ENCODE measurements around the gene TACC2.

The TACC2 gene

GRCh38 chr10:122040786-122041185 is 51.8 kb downstream of the TACC2 start:
- no peaks in the 10 kb centered on the region for H3K9me3 ChIP-seq (ENCODE audit: control insufficient read depth, low read depth, low read length)
- H3K27me3 ChIP-seq (ENCODE audit: control insufficient read depth, insufficient read depth, low read length): no peaks in the 10 kb centered on the region
- H3K9ac ChIP-seq (ENCODE audit: low read length): no peak overlapping the region
- peaks cover 14% of the 10 kb centered on the region for H3K4me1 ChIP-seq (ENCODE audit: control insufficient read depth, low read depth, low read length)
- H3K36me3 ChIP-seq (ENCODE audit: control insufficient read depth, low read depth, low read length): no peaks in the 10 kb centered on the region
- H3K4me3 ChIP-seq (ENCODE audit: low read length): no peak overlapping the region
- H3K27ac ChIP-seq (ENCODE audit: low read length): no peak overlapping the region

GRCh38 chr10:122042836-122043235 is 53.9 kb downstream of the TACC2 start:
- Histone ChIP-seq H3K9ac (ENCODE audit: low read length) (no peak overlapping the region), H3K27ac (ENCODE audit: low read length) (no peak overlapping the region), H3K9me3 (ENCODE audit: control insufficient read depth, low read depth, low read length) (no peaks in the 10 kb centered on the region), H3K4me3 (ENCODE audit: low read length) (no peak overlapping the region), H3K27me3 (ENCODE audit: control insufficient read depth, insufficient read depth, low read length) (no peaks in the 10 kb centered on the region), H3K4me1 (ENCODE audit: control insufficient read depth, low read depth, low read length) (peaks cover 14% of the 10 kb centered on the region), H3K36me3 (ENCODE audit: control insufficient read depth, low read depth, low read length) (no peaks in the 10 kb centered on the region)

DNA sequence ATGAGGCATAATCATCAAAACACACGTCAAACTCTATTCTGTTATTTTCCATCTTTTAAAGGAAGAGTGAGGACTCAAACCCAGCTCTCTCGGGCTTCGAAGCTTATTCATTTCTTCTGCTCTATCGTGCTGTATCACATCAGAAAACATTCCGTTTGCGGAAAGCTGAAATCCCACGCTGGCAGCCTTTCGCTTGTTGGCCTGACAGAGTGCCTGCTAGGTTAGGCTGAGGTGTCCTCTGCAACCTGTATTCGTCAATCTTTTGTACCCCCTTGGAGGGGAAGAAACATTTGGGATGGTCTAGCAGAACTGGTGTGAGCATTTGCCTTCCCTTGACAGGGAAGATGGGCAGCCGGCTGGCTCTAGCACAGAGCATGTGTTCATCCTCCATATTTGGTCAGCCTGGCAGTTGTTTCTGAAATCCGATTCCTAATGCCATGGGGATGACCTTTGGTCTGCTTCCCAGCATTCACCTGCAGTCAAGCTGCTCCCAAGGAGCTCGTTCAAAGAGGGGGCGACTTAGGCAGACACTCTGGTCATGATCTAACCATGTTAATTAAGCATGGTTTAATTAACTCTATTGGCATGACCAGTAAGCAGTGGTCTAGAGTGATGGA is 55.2 kb downstream of the TACC2 start:
- H3K9me3 ChIP-seq (ENCODE audit: control insufficient read depth, low read depth, low read length): no peaks in the 10 kb centered on the region
- no peaks in the 10 kb centered on the region for H3K27me3 ChIP-seq (ENCODE audit: control insufficient read depth, insufficient read depth, low read length)
- H3K27ac ChIP-seq (ENCODE audit: low read length): no peak overlapping the region
- no peaks in the 10 kb centered on the region for H3K36me3 ChIP-seq (ENCODE audit: control insufficient read depth, low read depth, low read length)
- H3K9ac ChIP-seq (ENCODE audit: low read length): no peak overlapping the region
- peak overlapping the region; percentile 14 for H3K4me3 ChIP-seq (ENCODE audit: low read length)
- peaks cover 14% of the 10 kb centered on the region for H3K4me1 ChIP-seq (ENCODE audit: control insufficient read depth, low read depth, low read length)

DNA sequence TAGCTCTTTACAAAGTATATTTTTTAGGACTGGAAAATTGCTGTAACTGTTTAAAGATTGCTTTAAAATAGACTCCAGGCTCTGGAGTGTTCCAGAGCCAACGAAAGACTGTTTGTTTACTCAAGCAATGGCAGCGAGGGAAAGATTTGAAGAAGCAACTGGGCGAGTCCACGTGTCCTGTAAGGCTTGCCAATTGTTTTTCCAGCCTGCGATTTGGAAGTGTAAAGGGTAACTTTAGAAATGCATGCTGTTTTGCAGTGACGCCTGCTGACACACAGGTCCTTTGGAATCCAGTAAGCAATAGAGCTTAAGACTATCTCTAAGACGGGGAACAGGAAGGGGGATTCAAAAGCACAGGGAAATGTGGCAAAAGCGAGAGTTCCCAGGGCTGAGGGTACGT is 55.8 kb downstream of the TACC2 start:
- Histone ChIP-seq H3K4me1 (ENCODE audit: control insufficient read depth, low read depth, low read length) (peaks cover 14% of the 10 kb centered on the region), H3K4me3 (ENCODE audit: low read length) (peak overlapping the region; percentile 14), H3K9ac (ENCODE audit: low read length) (no peak overlapping the region), H3K36me3 (ENCODE audit: control insufficient read depth, low read depth, low read length) (no peaks in the 10 kb centered on the region), H3K9me3 (ENCODE audit: control insufficient read depth, low read depth, low read length) (no peaks in the 10 kb centered on the region), H3K27me3 (ENCODE audit: control insufficient read depth, insufficient read depth, low read length) (no peaks in the 10 kb centered on the region), H3K27ac (ENCODE audit: low read length) (no peak overlapping the region)

GRCh38 chr10:122045212-122045611 is 56.2 kb downstream of the TACC2 start:
- Histone ChIP-seq H3K4me1 (ENCODE audit: control insufficient read depth, low read depth, low read length) (peaks cover 14% of the 10 kb centered on the region), H3K27me3 (ENCODE audit: control insufficient read depth, insufficient read depth, low read length) (no peaks in the 10 kb centered on the region), H3K36me3 (ENCODE audit: control insufficient read depth, low read depth, low read length) (no peaks in the 10 kb centered on the region), H3K9ac (ENCODE audit: low read length) (no peak overlapping the region), H3K9me3 (ENCODE audit: control insufficient read depth, low read depth, low read length) (no peaks in the 10 kb centered on the region), H3K4me3 (ENCODE audit: low read length) (peak overlapping the region; percentile 14), H3K27ac (ENCODE audit: low read length) (no peak overlapping the region)

DNA sequence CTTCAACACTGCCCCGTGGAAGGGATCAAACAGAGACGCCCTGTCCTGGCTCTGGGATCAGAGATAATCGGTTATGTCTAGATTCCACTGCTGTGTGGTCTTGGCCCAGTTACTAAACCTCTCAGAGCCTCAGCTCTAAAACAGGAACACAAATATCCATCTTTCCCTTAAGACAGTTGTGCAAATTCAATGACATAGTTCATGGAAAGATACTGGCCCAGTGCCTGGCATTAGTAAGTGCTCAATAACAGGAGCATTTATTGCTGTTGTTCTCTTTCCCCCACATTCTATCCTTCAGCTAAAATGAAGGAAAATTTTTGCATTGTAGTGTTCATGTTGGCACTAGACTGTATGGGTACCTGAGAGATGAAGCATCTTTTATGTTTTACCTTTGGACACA is 58.6 kb downstream of the TACC2 start:
- Histone ChIP-seq H3K4me3 (ENCODE audit: low read length) (no peak overlapping the region), H3K9me3 (ENCODE audit: control insufficient read depth, low read depth, low read length) (no peaks in the 10 kb centered on the region), H3K27me3 (ENCODE audit: control insufficient read depth, insufficient read depth, low read length) (no peaks in the 10 kb centered on the region), H3K36me3 (ENCODE audit: control insufficient read depth, low read depth, low read length) (no peaks in the 10 kb centered on the region), H3K27ac (ENCODE audit: low read length) (no peak overlapping the region), H3K9ac (ENCODE audit: low read length) (no peak overlapping the region), H3K4me1 (ENCODE audit: control insufficient read depth, low read depth, low read length) (peaks cover 17% of the 10 kb centered on the region)

- Histone ChIP-seq H3K9me3 (ENCODE audit: control insufficient read depth, low read depth, low read length) (no peaks in the 10 kb centered on the region), H3K27me3 (ENCODE audit: control insufficient read depth, insufficient read depth, low read length) (no peaks in the 10 kb centered on the region), H3K4me1 (ENCODE audit: control insufficient read depth, low read depth, low read length) (peaks cover 16% of the 10 kb centered on the region), H3K9ac (ENCODE audit: low read length) (no peak overlapping the region), H3K27ac (ENCODE audit: low read length) (no peak overlapping the region), H3K36me3 (ENCODE audit: control insufficient read depth, low read depth, low read length) (no peaks in the 10 kb centered on the region), H3K4me3 (ENCODE audit: low read length) (no peak overlapping the region)
Measured at GRCh38 chr10:122049076-122049475, 60.1 kb downstream of the TACC2 start.

- no peak overlapping the region for H3K27ac ChIP-seq (ENCODE audit: low read length)
- no peaks in the 10 kb centered on the region for H3K9me3 ChIP-seq (ENCODE audit: control insufficient read depth, low read depth, low read length)
- no peaks in the 10 kb centered on the region for H3K36me3 ChIP-seq (ENCODE audit: control insufficient read depth, low read depth, low read length)
- H3K4me1 ChIP-seq (ENCODE audit: control insufficient read depth, low read depth, low read length): peaks cover 4% of the 10 kb centered on the region
- no peaks in the 10 kb centered on the region for H3K27me3 ChIP-seq (ENCODE audit: control insufficient read depth, insufficient read depth, low read length)
- H3K9ac ChIP-seq (ENCODE audit: low read length): no peak overlapping the region
- H3K4me3 ChIP-seq (ENCODE audit: low read length): no peak overlapping the region
Measured at GRCh38 chr10:122050311-122050710, 61.3 kb downstream of the TACC2 start.

GRCh38 chr10:122050811-122051210 is 61.8 kb downstream of the TACC2 start:
- peaks cover 4% of the 10 kb centered on the region for H3K4me1 ChIP-seq (ENCODE audit: control insufficient read depth, low read depth, low read length)
- H3K27me3 ChIP-seq (ENCODE audit: control insufficient read depth, insufficient read depth, low read length): no peaks in the 10 kb centered on the region
- no peaks in the 10 kb centered on the region for H3K9me3 ChIP-seq (ENCODE audit: control insufficient read depth, low read depth, low read length)
- no peak overlapping the region for H3K9ac ChIP-seq (ENCODE audit: low read length)
- no peak overlapping the region for H3K27ac ChIP-seq (ENCODE audit: low read length)
- H3K36me3 ChIP-seq (ENCODE audit: control insufficient read depth, low read depth, low read length): no peaks in the 10 kb centered on the region
- H3K4me3 ChIP-seq (ENCODE audit: low read length): no peak overlapping the region

DNA sequence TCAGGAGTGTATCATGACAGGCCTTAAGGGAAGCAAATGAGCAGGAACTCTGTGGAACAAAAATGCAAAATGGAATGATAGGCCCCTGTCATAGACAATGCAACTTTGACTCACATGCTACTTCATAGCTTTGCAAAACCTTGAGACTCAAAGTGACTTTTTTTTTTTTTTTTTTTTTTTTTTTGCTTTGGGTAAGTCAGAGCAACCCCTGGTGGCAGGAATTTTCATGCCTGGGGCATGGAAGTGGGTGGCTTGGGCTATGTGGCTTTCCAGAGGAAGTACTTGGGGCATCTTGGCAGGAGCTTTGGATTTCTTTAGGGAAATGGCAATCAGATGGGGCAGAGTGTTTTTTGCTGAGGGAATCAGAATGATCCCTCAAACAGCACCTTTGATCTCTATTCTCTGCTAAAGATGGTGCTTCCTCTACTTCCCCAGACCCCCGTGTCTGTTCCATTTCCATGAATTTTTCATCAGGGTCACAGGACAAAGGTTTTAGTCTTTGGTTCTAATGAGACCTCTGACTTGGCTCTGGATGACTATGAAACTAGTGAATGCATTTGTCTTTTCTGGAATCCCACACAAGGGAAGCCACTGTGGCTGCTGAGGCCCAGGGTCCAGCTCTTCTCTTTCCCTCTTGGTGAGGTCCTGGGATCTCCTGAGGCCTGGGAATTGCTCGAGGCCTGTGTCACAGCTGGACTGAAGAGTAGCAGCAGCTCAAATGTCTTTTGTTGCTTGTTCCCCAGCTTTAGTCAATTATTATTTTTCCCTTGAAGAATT is 62.8 kb downstream of the TACC2 start:
- no peaks in the 10 kb centered on the region for H3K27me3 ChIP-seq (ENCODE audit: control insufficient read depth, insufficient read depth, low read length)
- H3K4me3 ChIP-seq (ENCODE audit: low read length): no peak overlapping the region
- H3K27ac ChIP-seq (ENCODE audit: low read length): no peak overlapping the region
- H3K9ac ChIP-seq (ENCODE audit: low read length): no peak overlapping the region
- no peaks in the 10 kb centered on the region for H3K9me3 ChIP-seq (ENCODE audit: control insufficient read depth, low read depth, low read length)
- H3K36me3 ChIP-seq (ENCODE audit: control insufficient read depth, low read depth, low read length): no peaks in the 10 kb centered on the region
- H3K4me1 ChIP-seq (ENCODE audit: control insufficient read depth, low read depth, low read length): peaks cover 4% of the 10 kb centered on the region

DNA sequence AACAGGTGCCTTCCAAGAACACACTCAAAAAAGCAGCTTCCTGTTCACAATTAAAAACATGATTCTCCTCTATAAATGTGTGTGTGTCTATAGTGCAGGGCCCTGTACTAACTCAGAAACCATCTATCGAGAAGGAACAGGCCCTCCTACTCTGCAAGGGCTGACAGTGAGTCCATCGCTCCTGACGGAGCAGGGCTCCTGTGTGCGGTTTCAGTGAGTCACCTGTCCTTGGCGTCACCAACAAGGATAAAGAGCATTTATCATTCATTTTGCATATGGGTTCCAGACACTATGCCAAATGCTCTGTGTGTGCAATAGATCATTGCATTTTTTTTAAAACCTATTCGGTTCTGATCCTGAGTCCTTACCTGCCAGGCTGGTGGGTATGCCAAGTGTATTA is 63.7 kb downstream of the TACC2 start:
- Histone ChIP-seq H3K9ac (ENCODE audit: low read length) (no peak overlapping the region), H3K4me1 (ENCODE audit: control insufficient read depth, low read depth, low read length) (peaks cover 4% of the 10 kb centered on the region), H3K27me3 (ENCODE audit: control insufficient read depth, insufficient read depth, low read length) (no peaks in the 10 kb centered on the region), H3K27ac (ENCODE audit: low read length) (no peak overlapping the region), H3K4me3 (ENCODE audit: low read length) (no peak overlapping the region), H3K9me3 (ENCODE audit: control insufficient read depth, low read depth, low read length) (no peaks in the 10 kb centered on the region), H3K36me3 (ENCODE audit: control insufficient read depth, low read depth, low read length) (no peaks in the 10 kb centered on the region)

DNA sequence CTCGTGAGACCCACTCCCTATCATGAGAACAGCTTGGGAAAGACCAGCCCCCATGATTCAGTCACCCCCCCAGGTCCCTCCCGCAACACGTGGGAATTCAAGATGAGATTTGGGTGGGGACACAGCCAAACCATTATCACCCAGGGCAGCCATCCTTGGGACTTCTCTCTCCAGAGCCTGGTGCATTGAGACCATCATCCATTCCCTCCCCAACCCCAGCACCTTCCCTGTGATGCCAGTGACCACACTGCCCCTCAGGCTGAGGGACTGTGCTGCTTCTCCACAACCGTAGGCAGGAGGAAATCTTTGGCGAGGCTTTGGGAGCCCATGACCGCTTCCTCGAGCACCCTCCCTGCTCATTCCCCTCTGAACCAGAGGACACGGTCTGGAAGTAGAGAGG is 64.4 kb downstream of the TACC2 start:
- Histone ChIP-seq H3K4me3 (ENCODE audit: low read length) (no peak overlapping the region), H3K9me3 (ENCODE audit: control insufficient read depth, low read depth, low read length) (no peaks in the 10 kb centered on the region), H3K27ac (ENCODE audit: low read length) (no peak overlapping the region), H3K27me3 (ENCODE audit: control insufficient read depth, insufficient read depth, low read length) (no peaks in the 10 kb centered on the region), H3K4me1 (ENCODE audit: control insufficient read depth, low read depth, low read length) (peaks cover 4% of the 10 kb centered on the region), H3K9ac (ENCODE audit: low read length) (no peak overlapping the region), H3K36me3 (ENCODE audit: control insufficient read depth, low read depth, low read length) (no peaks in the 10 kb centered on the region)

All from iPS-18a (cell line).